Fibroblast of mammary gland (primary cell): Measurements from ENCODE around the gene ATP13A1.

Source experiments
- DNase-seq: peaks from one replicate; pipeline ENCODE4 v3.0.0-alpha.2; 2010; ENCODE audit warnings: low read depth
- H3K4me3 ChIP-seq: 2 replicates; pipeline ENCODE4 v1.5.1; 2011; ENCODE audit warnings: low read depth, mild to moderate bottlenecking, low read length, moderate library complexity; ENCODE audit not compliant: control insufficient read depth
- CTCF ChIP-seq: conservative IDR thresholded peaks from 2 replicates; pipeline ENCODE4 v1.5.1; 2011; ENCODE audit warnings: low read depth, low read length, inconsistent platforms; ENCODE audit not compliant: control insufficient read depth, insufficient read depth

The ATP13A1 gene

DNA sequence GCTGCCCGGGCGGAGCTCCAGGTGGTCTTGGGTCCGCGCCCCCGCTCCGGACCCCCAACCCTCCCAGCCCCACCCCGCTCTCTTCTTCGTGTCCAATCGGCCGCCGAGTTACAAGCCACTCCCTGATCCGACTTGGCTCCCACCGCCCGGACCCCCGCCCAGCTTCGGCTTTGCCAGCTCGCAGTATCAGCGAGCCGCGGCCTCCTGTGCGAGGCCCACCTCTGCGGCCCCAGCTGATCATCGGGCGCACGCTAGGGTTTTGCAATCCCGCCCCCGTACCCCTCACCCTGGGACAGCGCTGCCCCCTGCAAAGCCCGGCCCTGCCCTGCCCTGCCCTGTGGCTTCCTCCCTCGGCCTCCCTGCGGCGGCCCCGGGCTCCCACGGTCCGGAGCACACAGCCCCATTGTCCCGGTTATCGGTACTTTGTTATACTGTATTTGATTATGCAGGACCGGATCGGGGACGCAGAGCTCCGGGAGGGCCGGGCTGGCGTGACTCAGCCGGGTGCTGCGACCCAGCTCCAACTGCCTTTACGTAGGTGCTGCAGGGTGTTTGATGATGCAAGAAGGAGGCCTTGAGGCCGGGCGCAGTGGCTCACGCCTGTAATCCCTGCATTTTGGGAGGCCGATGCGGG is 34.9 kb downstream of the ATP13A1 start:
- H3K4me3 ChIP-seq = peak overlapping the region; percentile 24
- TF ChIP-seq CTCF = no peak
- peak; percentile 72 for DNase-seq

DNA sequence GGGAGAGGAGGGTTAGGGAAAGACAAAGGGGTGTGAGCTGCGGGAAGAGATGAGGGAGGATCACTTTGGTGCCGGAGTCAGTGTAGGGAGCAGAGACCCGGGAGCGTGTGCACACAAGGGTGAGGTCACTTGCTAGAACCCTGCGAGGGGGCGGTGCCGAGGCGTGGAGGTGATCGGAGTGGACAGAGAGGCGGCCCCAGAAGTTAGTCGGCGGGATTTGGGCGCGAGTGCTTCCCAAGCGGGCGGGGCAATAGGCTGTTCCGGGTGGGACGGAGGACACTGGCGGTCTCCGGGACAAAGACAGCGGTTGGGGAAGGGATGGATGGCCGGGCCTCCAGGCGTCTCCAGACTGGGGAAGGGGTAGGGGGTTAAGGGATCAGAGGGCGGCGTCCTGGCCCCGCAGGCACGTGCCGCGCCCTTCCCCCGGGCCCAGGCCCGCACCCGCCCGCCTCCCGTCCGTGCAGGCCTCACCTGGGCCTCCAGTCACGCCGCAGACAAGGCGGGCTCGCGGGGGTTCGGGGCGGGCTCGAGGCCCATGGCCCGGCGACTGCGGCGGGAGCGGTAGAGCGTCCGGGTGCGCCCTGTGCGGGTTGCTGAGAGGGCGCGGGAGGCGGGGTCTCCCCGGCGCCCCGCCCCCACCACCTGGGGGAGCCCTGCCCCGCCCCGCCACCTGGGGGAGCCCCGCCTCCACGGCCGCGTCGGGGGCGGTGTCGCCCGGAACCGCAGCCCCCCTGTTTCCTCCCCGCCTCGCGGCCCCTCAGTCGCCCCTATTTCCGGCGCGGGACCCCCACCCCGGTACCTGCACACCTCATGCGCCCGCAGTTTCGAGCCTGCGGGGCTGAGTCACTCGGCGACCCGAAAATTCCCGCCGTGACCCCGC is 35.6 kb downstream of the ATP13A1 start, which contains the start of gene LPAR2:
LPAR2 (minus strand) TSS at position 600 of the 880 bp plus-strand sequence. CDS start 945 bp downstream, outside the sequence.
- TF ChIP-seq CTCF = no peak
- peak within 1 kb of the TSS; percentile 24 for H3K4me3 ChIP-seq
- DNase-seq = no peak

GRCh38 chr19:19626516-19627472 is 36.7 kb downstream of the ATP13A1 start:
- DNase-seq = no peak
- no peak overlapping the region for H3K4me3 ChIP-seq
- TF ChIP-seq CTCF = no peak

DNA sequence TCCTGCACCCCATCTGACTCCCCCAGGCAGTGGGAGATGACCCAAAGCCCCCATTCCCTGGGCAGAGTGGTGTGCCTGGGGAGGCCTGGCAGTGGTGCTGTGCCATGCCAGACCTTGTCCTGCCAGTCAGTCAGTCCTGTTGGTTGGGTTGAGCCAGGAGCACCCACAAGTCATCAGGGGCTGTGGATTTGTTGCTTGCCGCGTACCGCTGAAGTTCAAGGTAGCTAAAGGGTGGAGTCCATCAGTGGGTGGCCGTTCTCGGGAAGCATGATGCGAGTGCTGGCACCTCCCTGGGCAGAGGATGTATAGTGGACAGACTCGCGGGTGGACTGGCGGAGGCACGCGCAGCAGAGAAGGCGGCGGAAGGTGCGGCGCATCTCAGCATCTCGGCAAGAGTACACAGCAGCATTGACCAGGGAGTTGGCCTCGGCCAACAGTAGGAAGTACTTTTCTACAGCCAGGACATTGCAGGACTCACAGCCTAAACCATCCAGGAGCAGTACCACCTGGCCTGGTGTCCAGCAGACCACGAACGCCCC is 39.4 kb downstream of the ATP13A1 start:
- no peak overlapping the region for H3K4me3 ChIP-seq
- DNase-seq = no peak
- no peak for TF ChIP-seq CTCF

DNA sequence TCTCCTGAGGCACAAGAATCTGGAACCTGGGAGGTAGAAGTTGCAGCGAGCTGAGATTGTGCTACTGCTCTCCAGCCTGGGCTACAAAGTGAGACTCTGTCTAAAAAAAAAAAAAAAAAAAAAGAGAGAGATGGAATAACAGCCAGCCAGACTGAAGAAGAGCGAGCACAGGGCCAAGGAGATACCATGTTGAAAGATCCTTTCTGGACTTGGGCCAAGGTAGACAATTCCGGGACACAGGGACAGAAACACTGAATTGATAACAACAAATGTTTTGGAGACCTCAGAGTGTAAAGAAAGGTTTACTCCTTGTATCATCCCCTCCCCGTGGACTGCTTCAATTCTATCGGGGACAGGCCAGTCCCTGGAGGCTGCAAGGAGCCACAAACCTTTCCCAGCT is 40.1 kb downstream of the ATP13A1 start:
- no peak overlapping the region for H3K4me3 ChIP-seq
- no peak for TF ChIP-seq CTCF
- DNase-seq = no peak

DNA sequence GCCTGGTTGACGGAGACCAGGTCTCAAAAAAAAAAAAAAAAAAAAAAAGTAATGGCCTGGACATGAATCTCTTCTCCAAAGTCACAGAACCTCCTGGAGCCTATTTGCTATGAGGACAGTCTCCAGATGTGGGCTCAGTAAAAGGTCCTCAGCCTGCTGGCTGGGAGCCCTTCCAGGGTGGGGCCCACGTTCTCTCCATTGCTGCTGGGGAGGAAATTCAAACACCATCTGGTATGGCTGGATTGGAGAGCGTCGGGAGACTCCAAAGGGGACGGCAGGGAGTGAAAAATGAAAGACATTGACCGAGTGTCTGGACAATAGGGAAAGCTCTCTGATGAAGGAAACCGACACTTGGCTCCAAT is 43.6 kb downstream of the ATP13A1 start:
- no peak for TF ChIP-seq CTCF
- DNase-seq = no peak
- no peak overlapping the region for H3K4me3 ChIP-seq
